ENCODE data around the gene GK2. TPM values are rescaled to one million over a fixed set of nuclear protein-coding genes. Genes with fewer than 3 reads are reported as not detected.

Gene GK2
- total RNA-seq, 2 donors from 2014 or later = not detected

DNA sequence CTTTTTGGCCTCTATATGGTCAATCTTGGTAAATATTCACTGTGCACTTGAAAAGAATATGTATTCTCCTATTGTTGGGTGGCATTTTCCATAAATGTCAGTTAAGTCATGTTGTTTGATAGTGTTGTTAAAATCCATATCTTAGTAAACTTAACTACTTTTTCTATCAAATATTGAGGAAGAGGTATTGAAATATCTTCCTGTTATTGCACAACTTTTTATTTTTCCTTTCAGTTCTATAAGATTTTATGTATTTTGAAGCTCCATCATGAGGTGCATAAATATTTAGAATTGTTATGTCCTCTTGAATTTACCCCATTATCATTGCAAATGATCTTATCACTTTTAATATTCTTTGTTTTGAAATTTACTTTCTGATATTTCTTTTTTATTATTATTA, 3.4 kb downstream of the GK2 start:
- no peak overlapping the region for H3K27ac ChIP-seq
- no peak overlapping the region for H3K4me3 ChIP-seq
- ATAC-seq (no peak), DNase-seq (no peak)
- H3K36me3 ChIP-seq (replicated peaks in 1 of 2; ENCODE audit: insufficient read depth in 1 of 2, low read depth in 2 of 2) = no peaks in the 10 kb centered on the region
- H3K27me3 ChIP-seq = no peaks in the 10 kb centered on the region
- no peaks in the 10 kb centered on the region for H3K9me3 ChIP-seq
- no peaks in the 10 kb centered on the region for H3K4me1 ChIP-seq
- intact Hi-C loops (cut with DNase I) = no loop called here
- no peak for TF ChIP-seq POLR2A (IDR thresholded peaks at IDR 0.05)
- TF ChIP-seq, protein P1, sequence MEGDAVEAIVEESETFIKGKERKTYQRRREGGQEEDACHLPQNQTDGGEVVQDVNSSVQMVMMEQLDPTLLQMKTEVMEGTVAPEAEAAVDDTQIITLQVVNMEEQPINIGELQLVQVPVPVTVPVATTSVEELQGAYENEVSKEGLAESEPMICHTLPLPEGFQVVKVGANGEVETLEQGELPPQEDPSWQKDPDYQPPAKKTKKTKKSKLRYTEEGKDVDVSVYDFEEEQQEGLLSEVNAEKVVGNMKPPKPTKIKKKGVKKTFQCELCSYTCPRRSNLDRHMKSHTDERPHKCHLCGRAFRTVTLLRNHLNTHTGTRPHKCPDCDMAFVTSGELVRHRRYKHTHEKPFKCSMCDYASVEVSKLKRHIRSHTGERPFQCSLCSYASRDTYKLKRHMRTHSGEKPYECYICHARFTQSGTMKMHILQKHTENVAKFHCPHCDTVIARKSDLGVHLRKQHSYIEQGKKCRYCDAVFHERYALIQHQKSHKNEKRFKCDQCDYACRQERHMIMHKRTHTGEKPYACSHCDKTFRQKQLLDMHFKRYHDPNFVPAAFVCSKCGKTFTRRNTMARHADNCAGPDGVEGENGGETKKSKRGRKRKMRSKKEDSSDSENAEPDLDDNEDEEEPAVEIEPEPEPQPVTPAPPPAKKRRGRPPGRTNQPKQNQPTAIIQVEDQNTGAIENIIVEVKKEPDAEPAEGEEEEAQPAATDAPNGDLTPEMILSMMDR (IDR thresholded peaks at IDR 0.05) = no peak

DNA sequence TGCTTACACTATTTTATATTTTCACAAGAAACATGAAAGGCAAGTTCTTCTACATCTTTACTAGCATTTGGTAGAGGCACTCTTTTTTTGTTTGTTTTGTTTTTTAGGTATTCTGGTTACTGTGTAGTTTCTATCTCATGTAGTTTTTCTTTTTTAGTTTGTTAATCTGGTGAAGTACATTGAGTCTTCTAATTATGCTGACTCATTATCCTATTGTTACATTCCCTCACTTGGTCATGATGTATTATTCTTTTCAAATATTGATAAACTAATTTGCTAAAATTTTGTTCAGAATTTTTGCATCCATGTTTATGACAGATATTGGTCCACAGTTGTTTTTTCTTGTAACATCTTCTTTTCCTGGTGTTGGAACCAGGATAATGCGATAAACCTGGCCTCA, 4.7 kb downstream of the GK2 start:
- DNase-seq (no peak), ATAC-seq (no peak)
- no peaks in the 10 kb centered on the region for H3K9me3 ChIP-seq
- no peaks in the 10 kb centered on the region for H3K4me1 ChIP-seq
- intact Hi-C loops (cut with DNase I) = no loop called here
- WGBS, 2 donors = 81 to 95% methylated on average over 1 of the region's 1 CpG
- H3K27ac ChIP-seq = no peak overlapping the region
- no peak overlapping the region for H3K4me3 ChIP-seq
- TF ChIP-seq, protein P1 (IDR thresholded peaks at IDR 0.05) = no peak
- TF ChIP-seq POLR2A (IDR thresholded peaks at IDR 0.05) = no peak
- H3K27me3 ChIP-seq = no peaks in the 10 kb centered on the region
- H3K36me3 ChIP-seq (replicated peaks in 1 of 2; ENCODE audit: insufficient read depth in 1 of 2, low read depth in 2 of 2) = no peaks in the 10 kb centered on the region

GRCh38 chr4:79402332-79402851, 5.6 kb downstream of the GK2 start:
- WGBS, 2 donors = 43 to 52% methylated on average over 1 of the region's 1 CpG

GRCh38 chr4:79399076-79399475, 9.0 kb downstream of the GK2 start:
- TF ChIP-seq POLR2A (IDR thresholded peaks at IDR 0.05) = no peak
- TF ChIP-seq, protein P1 (IDR thresholded peaks at IDR 0.05) = no peak
- Histone ChIP-seq H3K27me3 (no peaks in the 10 kb centered on the region), H3K27ac (no peak overlapping the region), H3K4me1 (no peaks in the 10 kb centered on the region), H3K4me3 (no peak overlapping the region), H3K36me3 (replicated peaks in 1 of 2; ENCODE audit: insufficient read depth in 1 of 2, low read depth in 2 of 2) (no peaks in the 10 kb centered on the region), H3K9me3 (no peaks in the 10 kb centered on the region)
- 44 to 57% methylated on average over 1 of the region's 1 CpG for WGBS, 2 donors
- intact Hi-C loops (cut with DNase I) = no loop called here
- ATAC-seq = no peak
- no peak for DNase-seq

More at GRCh38 chr4:79402332-79402851, 5.6 kb downstream of the GK2 start:
- Histone ChIP-seq H3K4me1 (no peaks in the 10 kb centered on the region), H3K36me3 (replicated peaks in 1 of 2; ENCODE audit: insufficient read depth in 1 of 2, low read depth in 2 of 2) (no peaks in the 10 kb centered on the region), H3K9me3 (no peaks in the 10 kb centered on the region), H3K27me3 (no peaks in the 10 kb centered on the region), H3K4me3 (no peak overlapping the region), H3K27ac (no peak overlapping the region)
- DNase-seq (no peak), ATAC-seq (no peak)
- intact Hi-C loops (cut with DNase I) = no loop called here
- TF ChIP-seq, protein P1 (IDR thresholded peaks at IDR 0.05) = no peak
- TF ChIP-seq POLR2A (IDR thresholded peaks at IDR 0.05) = no peak

- no peak overlapping the region for H3K4me3 ChIP-seq
- DNase-seq (no peak), ATAC-seq (no peak)
- 35 to 40% methylated on average over 5 of the region's 5 CpGs for WGBS, 2 donors
- TF ChIP-seq, protein P1 (IDR thresholded peaks at IDR 0.05) = no peak
- no peaks in the 10 kb centered on the region for H3K4me1 ChIP-seq
- H3K27ac ChIP-seq = no peak overlapping the region
- no peaks in the 10 kb centered on the region for H3K36me3 ChIP-seq (replicated peaks in 1 of 2; ENCODE audit: insufficient read depth in 1 of 2, low read depth in 2 of 2)
- H3K9me3 ChIP-seq = no peaks in the 10 kb centered on the region
- no peaks in the 10 kb centered on the region for H3K27me3 ChIP-seq
- intact Hi-C loops (cut with DNase I) = no loop called here
Measured at GRCh38 chr4:79397951-79398350, 10.1 kb downstream of the GK2 start.

All from body of pancreas (tissue), 4 donors.